HEK293T (cell line): ENCODE results near the gene RAB15.

Source experiments
- BHLHE40 ChIP-seq: fragments of 450-650 bp; IDR thresholded peaks from 2 replicates; pipeline ENCODE4 v1.6.1; 2016; ENCODE audit warnings: mild to moderate bottlenecking, moderate library complexity, borderline replicate concordance
- FOXK2 ChIP-seq: fragments of 450-650 bp; IDR thresholded peaks from 2 replicates; pipeline ENCODE4 v1.6.1; 2016; ENCODE audit warnings: mild to moderate bottlenecking
- FOXM1 ChIP-seq: fragments of 450-650 bp; IDR thresholded peaks from 2 replicates; pipeline ENCODE4 v1.6.1; 2017; ENCODE audit warnings: mild to moderate bottlenecking, borderline replicate concordance
- TARDBP ChIP-seq: fragments of 450-650 bp; IDR thresholded peaks from 2 replicates; pipeline ENCODE4 v1.6.1; 2016
- ZNF384 ChIP-seq: fragments of 450-650 bp; IDR thresholded peaks from 2 replicates; pipeline ENCODE4 v1.6.1; 2016
- TF ChIP-seq, protein P1 (sequence below): fragments of 450-650 bp; IDR thresholded peaks from 2 replicates; pipeline ENCODE4 v1.6.1; 2016

DNA sequence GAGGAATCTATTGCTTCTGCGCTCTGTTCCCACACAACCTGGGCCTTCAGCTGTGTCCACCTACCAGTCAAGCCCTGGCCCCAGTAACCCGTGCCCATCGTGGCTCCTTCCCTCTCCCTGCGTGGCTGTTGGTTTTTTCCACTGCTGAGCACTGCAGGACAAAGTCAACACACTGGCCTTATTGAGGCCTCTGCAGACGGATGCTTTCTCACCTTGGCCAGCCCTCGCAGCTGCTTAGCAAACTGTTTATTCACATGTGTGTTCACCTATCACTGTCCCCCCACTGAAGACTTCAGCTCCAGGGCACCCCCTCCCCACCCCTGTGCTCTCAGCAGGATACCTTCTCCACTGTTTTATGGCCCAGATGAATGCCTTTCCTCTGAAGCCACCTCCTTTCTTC is 16.8 kb downstream of the RAB15 start:
- TF ChIP-seq FOXM1 (no peak), ZNF384 (no peak), FOXK2 (no peak), TARDBP (no peak), BHLHE40 (no peak)
- TF ChIP-seq, protein P1, sequence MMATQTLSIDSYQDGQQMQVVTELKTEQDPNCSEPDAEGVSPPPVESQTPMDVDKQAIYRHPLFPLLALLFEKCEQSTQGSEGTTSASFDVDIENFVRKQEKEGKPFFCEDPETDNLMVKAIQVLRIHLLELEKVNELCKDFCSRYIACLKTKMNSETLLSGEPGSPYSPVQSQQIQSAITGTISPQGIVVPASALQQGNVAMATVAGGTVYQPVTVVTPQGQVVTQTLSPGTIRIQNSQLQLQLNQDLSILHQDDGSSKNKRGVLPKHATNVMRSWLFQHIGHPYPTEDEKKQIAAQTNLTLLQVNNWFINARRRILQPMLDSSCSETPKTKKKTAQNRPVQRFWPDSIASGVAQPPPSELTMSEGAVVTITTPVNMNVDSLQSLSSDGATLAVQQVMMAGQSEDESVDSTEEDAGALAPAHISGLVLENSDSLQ, result no peak
